NCI-H526 treated with DMSO at 0.1 percent for 48 hours (cell line): Measurements from ENCODE around the gene SYNE1.
"Not testable (repeated sequence)": the region's sequence is repeated elsewhere in the genome, so short reads cannot be mapped to it uniquely, and the experiment has no call there.

Source experiments
- DNase-seq: peaks from one replicate; lab custom pipeline; 2025; lab: John Stamatoyannopoulos, UW

Gene SYNE1

DNA sequence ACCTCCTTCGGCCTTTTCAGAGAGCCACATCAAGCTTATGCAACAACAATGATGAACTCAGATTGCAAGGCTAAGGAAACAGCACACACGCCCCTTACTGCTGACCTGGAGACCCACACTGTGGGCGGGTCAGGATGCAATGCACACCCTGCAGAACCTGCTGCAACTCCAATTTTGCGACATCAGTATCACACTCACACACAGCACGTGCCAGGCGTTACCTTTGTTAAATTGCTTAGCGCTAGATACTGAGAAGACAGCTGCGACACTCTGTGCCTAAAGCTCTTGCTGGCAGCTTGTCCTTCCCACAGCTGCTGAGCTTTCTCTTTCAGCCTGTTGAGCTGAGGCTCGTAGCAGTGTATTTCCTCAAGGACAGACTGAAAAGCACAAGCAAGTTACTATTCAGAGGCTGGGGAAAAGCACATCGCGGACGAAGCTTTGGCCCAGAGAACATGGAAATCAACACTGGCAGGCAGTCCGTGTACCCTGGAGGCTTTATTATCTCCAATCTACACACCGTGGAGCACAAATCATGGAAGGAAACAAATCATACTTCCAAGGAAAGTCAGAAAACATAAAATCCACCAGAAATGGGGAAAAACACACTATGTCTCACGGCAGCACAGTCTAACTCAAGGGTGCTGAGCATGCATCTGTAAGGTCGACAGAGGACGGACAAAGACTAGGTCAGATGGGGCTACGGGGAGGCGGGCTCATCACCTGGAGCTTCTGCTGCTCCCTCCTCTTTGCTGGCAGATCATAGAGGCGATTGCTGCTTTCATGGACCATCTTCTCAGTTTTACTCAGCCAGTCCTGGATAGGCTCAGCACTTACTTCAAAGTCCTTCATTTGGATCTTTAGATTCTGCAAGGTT is 268.2 kb downstream of the SYNE1 start:
- no peak for DNase-seq

DNA sequence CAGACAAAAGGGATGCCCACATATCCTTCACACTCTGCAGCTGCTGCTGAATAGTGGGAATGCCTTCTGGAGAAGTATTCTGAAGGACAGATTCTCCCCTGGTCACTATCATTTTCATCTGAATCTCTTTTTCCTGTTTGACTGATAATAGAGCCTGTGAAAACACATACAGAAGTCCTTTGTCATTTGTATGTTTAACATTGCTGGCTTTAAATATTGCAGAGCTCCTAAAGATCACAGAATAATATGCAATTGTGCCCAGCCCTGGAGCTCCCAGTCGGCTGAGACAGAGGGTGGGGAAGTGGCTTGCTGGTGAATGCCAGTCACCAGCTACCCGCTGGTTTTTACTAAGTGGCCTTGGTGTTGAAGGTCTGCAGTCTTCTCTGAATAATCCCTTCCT is 272.3 kb downstream of the SYNE1 start:
- no peak for DNase-seq

DNA sequence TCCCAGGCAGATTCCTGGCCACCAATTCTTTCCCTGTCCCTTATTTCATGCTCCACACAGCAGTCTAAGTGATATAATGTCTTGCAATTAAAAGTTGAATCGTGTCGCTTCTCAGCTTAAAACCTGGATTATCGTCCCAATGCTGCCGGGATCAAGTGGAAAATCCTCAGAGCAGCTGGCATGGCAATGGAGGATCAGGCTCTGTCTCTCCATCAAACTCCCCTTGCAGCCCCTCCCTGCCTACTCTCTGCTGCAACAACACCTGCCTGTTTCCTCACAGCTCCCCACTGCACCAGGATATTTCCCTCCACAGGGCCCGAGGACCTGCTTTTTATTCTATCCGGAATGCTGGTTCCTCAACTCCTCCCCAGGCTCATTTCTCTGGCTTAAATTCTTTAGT is 277.1 kb downstream of the SYNE1 start:
- DNase-seq: no peak

DNA sequence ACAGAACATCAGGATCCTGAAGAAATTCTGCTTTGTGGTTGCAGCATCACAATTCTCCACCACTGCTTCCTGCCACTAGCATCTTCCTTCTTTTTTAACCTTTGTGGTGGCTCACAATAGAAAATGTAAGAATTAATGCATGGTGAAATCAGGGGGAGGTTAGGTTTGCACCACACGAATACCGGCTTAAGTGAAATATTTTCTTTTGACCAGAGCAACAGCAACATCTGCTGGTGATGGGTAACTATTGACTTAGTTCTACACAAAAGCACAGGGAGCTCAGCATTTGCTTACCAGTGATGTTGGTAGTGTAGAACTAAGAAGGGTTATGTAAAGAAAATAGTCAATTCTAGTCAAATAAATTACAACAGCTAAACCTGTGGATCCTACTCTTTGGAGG is 280.5 kb downstream of the SYNE1 start:
- no peak for DNase-seq

DNA sequence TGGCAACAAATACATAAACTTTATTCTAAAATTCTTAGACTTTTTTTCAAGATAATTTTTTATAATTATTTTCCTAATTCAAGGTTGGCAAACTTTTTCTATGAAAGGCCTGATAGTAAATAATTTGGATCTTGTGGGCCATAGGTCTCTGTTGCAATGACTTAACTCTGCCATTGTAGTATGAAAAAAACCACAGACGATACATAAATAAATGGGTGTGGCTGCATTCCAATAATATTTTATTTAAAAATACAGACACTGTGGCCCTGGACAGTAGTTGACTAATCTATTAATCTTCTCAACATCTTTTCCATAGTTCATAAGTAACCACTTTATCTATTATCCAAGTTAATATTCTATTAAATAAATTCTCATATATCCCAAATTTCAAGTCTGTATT is 281.1 kb downstream of the SYNE1 start:
- no peak for DNase-seq

DNA sequence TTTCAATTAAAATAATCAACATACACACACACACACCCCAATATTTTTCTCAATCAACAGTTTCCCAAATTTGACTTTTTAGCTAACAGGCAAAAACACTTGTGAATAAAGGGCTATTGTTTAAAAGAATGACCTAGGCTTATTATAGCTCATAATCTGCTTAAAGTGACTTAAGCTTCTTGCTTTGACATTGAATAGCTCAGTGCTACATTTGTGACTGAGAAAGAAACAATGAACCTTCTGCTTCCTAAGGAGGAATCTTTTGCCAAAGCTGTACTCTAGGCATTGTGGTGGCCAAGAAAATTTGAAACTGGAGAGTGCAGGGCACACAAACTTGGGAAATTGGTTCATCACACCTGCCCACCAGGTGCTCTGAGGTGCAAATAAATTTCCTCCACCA is 282.0 kb downstream of the SYNE1 start:
- no peak for DNase-seq

DNA sequence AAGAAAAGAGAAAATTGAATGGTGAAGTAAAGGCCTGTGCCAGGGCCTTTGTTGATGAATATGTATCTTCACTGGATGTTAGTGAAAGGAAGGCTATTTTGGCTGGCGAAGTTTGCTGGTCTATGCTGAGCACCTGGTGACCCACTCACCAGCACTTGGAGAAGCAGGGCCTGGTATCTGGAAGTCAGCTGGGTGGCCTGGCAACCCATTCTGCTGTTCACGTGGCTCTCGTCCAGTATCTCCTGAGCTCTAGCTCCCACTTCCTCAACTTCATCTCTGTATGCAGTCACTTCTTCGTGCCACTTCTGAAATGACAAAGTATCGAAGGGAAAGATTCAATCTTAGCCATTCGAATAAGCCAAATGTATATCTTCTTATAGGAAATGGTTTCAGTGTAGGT is 283.7 kb downstream of the SYNE1 start:
- no peak for DNase-seq

DNA sequence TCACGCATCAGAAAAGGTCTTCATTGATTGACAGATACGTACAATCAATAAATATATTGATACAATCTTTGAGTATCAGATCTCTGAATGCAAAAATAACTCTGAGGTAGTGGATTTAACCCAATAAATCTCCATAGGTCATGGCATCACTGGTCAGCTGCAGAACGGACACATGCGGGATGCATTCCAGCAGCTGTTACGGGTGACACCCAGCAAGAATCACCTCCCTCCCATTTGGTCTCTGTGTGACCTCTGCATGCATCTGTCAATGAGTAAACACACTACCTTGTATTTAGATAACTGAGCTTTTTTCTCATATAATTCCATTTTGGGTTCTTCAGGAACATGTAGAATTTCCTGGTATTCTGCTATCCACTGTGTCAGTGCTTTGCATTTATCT is 285.4 kb downstream of the SYNE1 start:
- no peak for DNase-seq

DNA sequence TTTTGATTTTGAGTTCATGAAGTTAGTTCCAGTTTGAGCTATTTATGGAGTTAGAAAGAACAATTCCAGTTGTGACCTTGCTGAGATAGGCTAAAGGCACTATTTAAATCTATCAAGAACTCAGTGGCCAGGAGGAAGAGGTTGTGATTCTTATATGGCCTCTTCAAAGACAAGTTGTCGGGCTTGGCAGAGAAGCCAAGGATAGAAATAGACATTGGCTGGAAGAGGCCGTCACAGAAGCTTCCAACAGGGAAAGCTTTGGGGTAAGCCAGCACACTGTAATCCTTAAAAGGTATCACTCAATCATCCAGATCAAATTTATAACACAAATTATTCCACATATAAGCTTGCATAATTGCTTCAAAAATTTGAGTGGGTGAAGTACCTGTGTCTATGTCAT is 286.1 kb downstream of the SYNE1 start:
- DNase-seq: no peak

DNA sequence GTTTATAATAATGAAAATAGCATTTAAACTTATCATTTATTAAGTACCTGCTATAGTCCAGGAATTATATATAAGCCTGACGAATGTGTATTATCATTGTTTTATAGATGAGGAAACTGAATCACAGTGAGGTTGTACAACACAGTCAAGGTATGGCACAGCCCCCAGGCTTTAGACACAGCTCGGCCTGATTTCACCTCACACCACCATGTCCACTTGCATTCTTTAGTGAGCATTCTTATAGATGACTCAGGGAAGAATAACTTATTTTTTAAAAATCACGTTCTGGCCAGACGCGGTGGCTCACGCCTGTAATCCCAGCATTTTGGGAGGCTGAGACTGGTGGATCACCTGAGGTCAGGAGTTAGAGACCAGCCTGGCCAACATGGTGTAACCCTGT is 289.0 kb downstream of the SYNE1 start:
- DNase-seq: no peak

DNA sequence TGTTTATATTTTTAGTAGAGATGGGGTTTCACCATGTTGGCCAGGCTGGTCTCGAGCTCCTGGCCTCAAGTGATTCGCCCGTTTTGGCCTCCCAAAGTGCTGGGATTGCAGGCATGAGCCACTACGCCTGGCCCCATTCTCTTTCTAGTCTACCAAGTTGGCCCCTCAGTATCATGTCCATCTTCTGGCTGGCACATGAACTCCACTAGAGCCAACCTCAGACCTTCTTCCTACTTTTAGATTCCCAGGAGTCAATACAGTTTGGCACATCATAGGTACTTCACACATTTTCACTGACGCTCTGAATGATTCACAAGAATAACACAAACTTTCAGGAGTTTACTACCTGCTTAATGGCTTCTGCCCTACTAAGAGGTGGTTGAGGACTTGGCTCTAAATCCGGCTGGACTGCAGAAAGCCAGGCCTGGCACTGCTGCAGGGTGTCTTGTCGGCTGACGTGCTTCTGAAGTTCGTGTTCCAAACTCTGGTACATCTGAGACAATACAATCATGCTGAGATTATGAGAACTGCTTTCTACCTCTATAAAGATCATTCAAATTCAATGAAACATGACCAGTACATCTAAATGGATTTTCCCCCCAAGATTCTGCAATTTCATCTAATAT is 293.3 kb downstream of the SYNE1 start:
- DNase-seq: no peak

DNA sequence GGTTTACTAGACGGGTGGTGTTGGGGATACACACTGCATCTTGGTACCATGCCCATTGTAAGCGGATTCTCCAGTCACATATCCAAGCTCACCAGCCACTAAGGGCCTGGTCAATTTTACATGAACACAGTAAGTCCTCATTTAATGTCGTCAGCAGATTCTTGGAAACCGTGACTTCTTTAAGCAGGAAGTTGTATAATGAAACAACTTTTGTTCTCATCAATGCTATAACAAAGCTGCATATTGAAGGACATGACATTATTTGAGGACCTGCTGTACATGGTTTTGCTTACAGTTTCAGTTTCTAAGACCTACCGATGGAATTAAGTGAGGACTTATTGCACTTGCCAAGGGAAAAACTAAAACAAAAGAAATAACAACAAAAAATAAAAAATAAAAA is 295.6 kb downstream of the SYNE1 start:
- DNase-seq: no peak

DNA sequence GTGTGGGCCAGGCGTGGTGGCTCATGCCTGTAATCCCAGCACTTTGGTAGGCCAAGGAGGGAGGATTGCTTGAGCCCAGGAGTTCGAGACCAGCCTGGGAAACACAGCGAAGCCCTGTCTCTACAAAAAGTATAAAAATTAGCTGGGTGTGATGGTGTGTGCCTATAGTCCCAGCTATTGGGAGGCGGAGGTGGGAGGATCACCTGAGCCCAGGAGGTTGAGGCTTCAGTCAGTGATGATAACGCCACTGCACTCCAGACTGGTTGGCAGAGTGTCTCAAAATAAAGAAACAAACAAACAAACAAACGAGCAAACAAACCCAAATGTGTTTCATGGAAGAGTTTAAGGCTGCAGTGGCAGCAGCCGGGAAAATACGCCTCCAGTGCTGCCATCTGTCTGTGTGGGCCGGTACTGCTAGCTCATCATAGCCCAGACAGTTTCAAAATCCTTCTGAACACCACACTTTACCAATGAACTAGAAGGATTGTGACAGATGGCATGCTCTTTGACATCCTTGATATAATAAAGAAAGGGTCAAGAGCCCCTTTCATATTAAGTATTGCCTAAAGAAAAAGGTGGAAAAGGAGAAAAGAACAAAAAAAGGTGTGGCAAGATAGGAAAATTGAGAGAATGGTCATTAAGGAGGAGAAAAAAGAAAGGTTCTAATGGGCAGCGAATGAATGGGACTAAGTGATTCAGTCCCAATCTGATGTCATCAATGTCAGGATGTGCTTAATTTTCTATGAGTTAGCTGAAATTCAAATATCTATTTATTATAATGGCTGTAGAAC is 298.6 kb downstream of the SYNE1 start:
- no peak for DNase-seq

DNA sequence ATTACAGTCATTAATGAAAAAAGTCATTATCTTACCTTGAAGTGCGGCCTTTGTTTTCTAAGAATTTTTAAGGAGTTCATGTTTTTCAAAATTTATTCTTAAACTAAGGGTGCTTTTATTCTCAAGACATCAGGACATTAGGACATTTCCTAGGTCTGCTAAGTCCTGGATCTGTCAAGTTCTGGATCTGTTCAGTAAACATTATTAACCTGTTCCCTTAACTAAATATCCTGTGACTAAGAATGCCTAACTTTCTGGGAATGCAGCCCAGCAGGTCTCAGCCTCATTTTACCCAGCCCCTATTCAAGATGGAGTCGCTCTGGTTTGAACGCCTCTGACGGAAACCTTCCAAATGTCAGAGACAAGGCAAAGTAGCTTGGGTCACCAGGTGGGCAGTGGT is 302.6 kb downstream of the SYNE1 start:
- DNase-seq: no peak

DNA sequence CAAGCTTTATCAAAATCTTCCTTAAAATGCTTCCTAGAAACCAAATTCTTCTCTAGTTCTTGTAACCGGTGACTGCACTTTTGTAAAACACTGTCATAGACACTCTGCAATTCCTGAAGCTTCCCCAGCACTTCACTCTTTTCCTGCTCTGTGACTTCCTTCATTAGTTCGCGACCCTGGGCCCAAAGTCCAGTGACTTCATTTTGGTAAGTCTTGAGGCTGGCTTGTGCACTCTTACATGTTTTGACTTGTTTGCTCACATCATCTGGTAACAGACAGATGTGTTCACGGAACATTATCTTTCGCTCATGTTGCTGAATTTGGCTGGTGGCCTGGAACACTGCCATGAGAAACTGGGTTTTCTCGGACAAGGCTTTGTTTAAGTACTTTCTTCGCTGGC is 306.2 kb downstream of the SYNE1 start:
- no peak for DNase-seq

DNA sequence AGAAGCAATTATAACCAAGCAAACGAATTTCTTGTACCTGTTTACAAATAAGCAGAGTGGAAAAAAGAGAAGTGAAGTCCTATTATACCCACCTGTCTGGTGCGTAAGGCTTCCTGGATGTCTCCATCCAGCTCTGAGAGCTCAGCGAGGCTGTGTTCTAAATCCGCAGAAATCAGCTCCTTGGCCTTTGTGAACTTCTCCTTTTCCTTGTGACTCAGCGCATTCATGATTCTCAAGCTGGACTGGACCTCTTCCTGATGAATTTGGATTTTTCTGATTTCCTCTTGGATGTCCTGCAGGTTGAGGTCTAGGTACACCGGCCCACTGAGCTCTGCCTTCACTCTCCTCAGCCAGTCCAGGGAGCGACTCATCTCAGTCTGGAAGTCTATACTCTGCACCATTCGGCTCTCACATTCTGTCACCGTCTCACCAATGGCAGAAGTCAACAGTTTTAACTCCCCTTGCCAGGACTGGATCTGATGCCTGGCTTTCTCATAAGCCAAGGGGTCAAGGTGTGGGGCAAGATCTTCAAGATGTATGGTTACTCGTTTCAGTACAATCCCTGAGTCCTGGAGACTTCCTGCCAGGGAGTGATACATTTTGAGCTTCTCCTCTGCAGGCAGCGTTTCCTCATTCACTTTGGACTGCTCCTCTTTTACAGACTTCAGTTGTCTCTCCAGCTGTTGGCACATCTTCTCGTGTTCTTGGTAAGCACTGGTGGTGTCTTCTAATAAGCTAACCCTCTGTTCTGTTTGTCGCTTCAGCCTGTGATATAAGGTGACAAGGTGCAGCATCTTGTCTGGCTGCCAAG is 307.3 kb downstream of the SYNE1 start:
- DNase-seq: no peak

DNA sequence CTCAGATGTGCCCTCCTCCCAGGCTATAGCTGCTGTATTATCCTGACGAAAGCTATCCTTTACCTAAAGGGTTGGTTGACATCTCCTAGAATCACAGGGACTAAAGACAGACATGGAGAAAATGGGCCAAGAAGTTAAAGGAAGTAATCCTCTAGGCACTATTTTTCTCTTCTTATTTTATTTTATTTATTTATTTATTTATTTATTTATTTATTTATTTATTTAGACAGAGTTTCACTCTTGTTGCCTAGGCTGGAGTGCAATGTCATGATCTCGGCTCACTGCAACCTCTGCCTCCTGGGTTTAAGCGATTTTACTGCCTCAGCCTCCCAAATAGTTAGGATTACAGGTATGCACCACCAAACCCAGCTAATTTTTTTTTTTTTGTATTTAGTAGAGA is 309.0 kb downstream of the SYNE1 start:
- not testable (repeated sequence) for DNase-seq

DNA sequence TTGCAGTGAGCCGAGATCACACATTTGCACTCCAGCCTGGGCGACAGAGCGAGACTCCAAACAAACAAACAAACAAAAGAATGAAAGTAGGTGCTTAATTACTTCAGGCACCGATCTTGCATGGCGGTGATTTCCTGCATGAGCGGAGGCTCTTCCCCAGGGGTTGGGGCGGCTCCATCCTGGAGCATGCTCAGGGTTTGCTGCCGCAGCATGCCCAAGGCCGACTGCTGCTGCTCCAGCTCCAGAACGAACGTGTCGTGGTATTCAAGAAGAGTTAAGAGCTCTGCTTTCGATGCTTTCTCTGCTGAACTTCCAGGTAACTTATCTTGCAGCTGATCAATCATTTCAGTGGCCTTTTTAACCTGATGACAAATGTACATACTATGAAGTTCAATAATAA is 313.8 kb downstream of the SYNE1 start:
- DNase-seq: no peak

DNA sequence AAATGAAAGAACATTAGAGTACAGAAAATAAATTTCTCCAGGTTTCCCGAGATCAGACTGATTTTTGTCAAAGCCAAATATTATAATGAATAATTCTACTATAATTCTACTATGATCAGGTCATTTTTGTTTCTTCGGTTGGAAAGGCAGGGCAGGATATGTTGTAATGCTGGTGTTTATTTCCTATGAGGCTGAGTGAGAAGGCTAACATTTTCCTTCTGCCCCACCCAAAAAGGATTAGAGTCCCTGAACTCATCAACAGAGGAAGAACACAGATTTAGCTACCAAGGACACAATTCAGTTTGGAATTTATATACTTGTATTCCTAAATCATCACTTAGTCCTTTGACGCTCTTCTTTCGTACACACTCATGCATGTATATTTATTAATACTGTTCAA is 318.9 kb downstream of the SYNE1 start:
- DNase-seq: no peak

DNA sequence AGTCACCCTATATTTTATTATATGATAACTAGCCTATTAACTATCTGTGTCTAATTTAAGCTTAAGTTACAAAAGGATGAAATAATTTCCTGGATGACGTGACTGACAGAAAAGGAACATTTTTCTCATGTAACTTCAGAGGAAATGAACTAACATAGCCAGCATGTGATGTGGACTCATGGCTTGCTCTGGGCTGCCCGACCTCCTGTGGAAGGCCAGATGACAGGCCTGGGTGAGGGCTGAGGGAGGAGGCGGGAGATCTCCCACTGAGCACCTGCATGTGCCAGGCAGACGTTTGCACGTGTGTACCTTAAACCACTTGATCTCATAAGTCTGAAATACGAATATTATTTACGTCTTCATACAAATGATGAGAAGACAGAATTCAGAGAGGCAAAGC is 321.1 kb downstream of the SYNE1 start:
- no peak for DNase-seq

DNA sequence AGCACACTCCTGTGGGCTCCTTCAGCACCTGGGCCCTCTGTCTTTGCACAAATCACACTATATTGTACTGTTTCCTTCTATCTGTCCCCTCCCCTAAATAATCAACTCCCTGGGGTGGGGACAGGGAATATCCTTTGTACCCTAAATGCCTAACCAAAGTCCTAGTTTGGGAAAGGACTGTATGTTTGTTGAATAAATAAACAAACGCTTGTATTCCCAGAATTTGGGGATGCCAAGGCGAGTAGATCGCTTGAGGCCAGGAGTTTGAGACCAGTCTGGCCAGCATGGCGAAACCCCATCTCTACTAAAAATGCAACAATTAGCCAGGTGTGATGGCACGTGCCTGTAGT is 322.7 kb downstream of the SYNE1 start:
- no peak for DNase-seq
